A673 (cell line): Measurements from ENCODE around the gene DIP2A.

ENCODE experiments used
- EZH2 ChIP-seq: fragments of 200-600 bp; sonication (generic); IDR thresholded peaks from 2 replicates; pipeline ENCODE4 v1.6.1; 2017; ENCODE audit warnings: borderline replicate concordance, low read depth, mild to moderate bottlenecking, mixed read lengths, antibody characterized with exemption, low read length; ENCODE audit not compliant: poor library complexity, severe bottlenecking
- TF ChIP-seq, protein P1 (sequence below): fragments of 300-800, 200-600 bp; sonication (generic); conservative IDR thresholded peaks from 2 replicates; pipeline ENCODE4 v1.5.1; 2017; ENCODE audit warnings: low read depth, mild to moderate bottlenecking, antibody characterized with exemption, low read length, moderate library complexity, mixed read lengths

DNA sequence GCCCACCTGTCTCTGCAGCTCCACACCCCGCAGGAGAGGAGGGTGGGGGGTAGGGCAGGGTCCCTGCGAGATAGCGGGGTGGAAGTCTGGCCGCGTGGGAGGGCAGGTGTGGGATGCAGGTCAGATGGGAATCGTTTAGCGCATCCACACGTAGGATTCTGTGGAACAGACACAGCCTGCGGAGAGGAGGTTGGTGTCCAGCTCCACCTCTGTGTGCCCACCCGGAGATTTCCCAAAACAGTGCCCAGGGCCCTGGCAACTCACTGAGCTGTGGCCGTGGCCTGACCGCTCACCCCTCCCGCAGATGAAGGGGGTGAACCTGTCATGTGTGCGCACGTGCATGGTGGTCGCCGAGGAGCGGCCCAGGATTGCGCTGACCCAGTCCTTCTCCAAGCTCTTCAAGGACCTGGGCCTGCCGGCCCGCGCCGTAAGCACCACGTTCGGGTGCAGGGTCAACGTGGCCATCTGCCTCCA is 99.3 kb downstream of the DIP2A start:
- TF ChIP-seq EZH2: no peak
- TF ChIP-seq, protein P1, sequence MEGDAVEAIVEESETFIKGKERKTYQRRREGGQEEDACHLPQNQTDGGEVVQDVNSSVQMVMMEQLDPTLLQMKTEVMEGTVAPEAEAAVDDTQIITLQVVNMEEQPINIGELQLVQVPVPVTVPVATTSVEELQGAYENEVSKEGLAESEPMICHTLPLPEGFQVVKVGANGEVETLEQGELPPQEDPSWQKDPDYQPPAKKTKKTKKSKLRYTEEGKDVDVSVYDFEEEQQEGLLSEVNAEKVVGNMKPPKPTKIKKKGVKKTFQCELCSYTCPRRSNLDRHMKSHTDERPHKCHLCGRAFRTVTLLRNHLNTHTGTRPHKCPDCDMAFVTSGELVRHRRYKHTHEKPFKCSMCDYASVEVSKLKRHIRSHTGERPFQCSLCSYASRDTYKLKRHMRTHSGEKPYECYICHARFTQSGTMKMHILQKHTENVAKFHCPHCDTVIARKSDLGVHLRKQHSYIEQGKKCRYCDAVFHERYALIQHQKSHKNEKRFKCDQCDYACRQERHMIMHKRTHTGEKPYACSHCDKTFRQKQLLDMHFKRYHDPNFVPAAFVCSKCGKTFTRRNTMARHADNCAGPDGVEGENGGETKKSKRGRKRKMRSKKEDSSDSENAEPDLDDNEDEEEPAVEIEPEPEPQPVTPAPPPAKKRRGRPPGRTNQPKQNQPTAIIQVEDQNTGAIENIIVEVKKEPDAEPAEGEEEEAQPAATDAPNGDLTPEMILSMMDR: no peak
